Subcutaneous adipose tissue (tissue), 4 donors: Measurements from ENCODE around the gene ZNF280D. TPM values are rescaled to one million over a fixed set of nuclear protein-coding genes. Genes with fewer than 3 reads are reported as not detected.

Experiments
- CTCF ChIP-seq: fragments of 450-650 bp; IDR thresholded peaks from one replicate; pipeline ENCODE4 v1.5.1; 2016; ENCODE audit warnings: low read depth, mild to moderate bottlenecking, control low read depth, antibody characterized with exemption, moderate library complexity
- small RNA-seq: library from RNA; depleted of rRNA; stranded (forward); fragments of <200 nt; gene quantifications from one replicate; pipeline ENCODE3, GENCODE V24; 2016
- total RNA-seq, 4 donors: library from RNA; depleted of rRNA; stranded (reverse); fragments of >200 nt; gene quantifications; one replicate each; pipeline ENCODE4 v1.1.0, GENCODE V29; 2016

The ZNF280D gene
- total RNA-seq, 4 donors from 2014 or later = 55.1 to 74.0 (median 62.4) TPM

GRCh38 chr15:56608140-56608778, 125.0 kb downstream of the ZNF280D start:
- no peak for TF ChIP-seq CTCF

- TF ChIP-seq CTCF = no peak
Measured at GRCh38 chr15:56602253-56602652, 131.1 kb downstream of the ZNF280D start.

- no peak for TF ChIP-seq CTCF
Measured at GRCh38 chr15:56600380-56600779, 132.9 kb downstream of the ZNF280D start.

GRCh38 chr15:56598991-56599390, 134.3 kb downstream of the ZNF280D start:
- no peak for TF ChIP-seq CTCF

- TF ChIP-seq CTCF = no peak
Measured at GRCh38 chr15:56587686-56588085, 145.6 kb downstream of the ZNF280D start.

- TF ChIP-seq CTCF = no peak
Measured at GRCh38 chr15:56586206-56586605, 147.1 kb downstream of the ZNF280D start.

- TF ChIP-seq CTCF = no peak
Measured at GRCh38 chr15:56582785-56583184, 150.5 kb downstream of the ZNF280D start.

Small RNAs within 50 kb of the gene (small RNA-seq; reads per million reads assigned to genes)
- gene RF00019 = 0.49 reads per million

Other genes with a start within 250 kb of the ZNF280D start
- gene TCF12, start 185.1 kb upstream of the ZNF280D start, total RNA-seq = 100 to 1,000 TPM; 138 to 171 (median 166) TPM